Measurements from ENCODE around the gene IGFBP6. TPM values are rescaled to one million over a fixed set of nuclear protein-coding genes. Genes with fewer than 3 reads are reported as not detected.

Gene IGFBP6
- total and polyA plus RNA-seq, 9 of the 15 experiments (the other 6 are each of a cell fraction or from before 2014, with no cell fraction given), result 0.15 to 1.4 (median 0.54) TPM

GRCh38 chr12:53131844-53132243 is 34.4 kb downstream of the IGFBP6 start:
- no peak overlapping the region for H3K27ac ChIP-seq (ENCODE audit: extremely low read depth, low read depth, low read length)
- no peaks in the 10 kb centered on the region; a peak in 1 of 5 replicates for H3K4me1 ChIP-seq (replicated peaks in 1 of 2; ENCODE audit: control insufficient read depth in 2 of 2, insufficient read depth in 2 of 2, low read length in 2 of 2)
- 31% methylated on average over 2 of the region's 2 CpGs for WGBS (ENCODE audit: insufficient coverage, low coverage, missing lambda C conversion rate)
- ChIA-PET POLR2A (interaction anchor here (0.6 kb wide), 1 partner anchor 115 kb away, joined by 3 read pairs; no protein-coding TSS in a partner anchor), CTCF (ENCODE audit: low intra/inter-chr PET ratio) (no interaction called here)
- H3K9ac ChIP-seq (ENCODE audit: insufficient read depth in 1 of 2, low read depth in 2 of 2, low read length in 2 of 2), result no peak overlapping the region
- H4K20me1 ChIP-seq (replicated peaks; ENCODE audit: control insufficient read depth, insufficient read depth, low read length), result no peaks in the 10 kb centered on the region
- H3K9me3 ChIP-seq (replicated peaks; ENCODE audit: control insufficient read depth, insufficient read depth, low read depth, low read length), result 0 out of 2 replicates have a peak, but pooled peaks cover 3% of the 10 kb centered on the region
- no TSS peak for BruUV-seq (replicated peaks)
- no peak for ATAC-seq
- no peaks in the 10 kb centered on the region for H3K9me1 ChIP-seq (ENCODE audit: control insufficient read depth, insufficient read depth, low read length)
- H2AFZ ChIP-seq (ENCODE audit: low read depth, low read length), result peak overlapping the region; percentile 32; the same call in 1 of the 2 replicates
- H3K36me3 ChIP-seq (ENCODE audit: control insufficient read depth, insufficient read depth, low read length), result no peaks in the 10 kb centered on the region
- H3K79me2 ChIP-seq (ENCODE audit: control insufficient read depth, insufficient read depth, low read length), result no peaks in the 10 kb centered on the region
- no peak overlapping the region for H3K4me2 ChIP-seq (ENCODE audit: insufficient read depth, low read length)
- no peak for DNase-seq (ENCODE audit: extremely low read depth in 1 of 4, low spot score in 3 of 4)
- no peak for FAIRE-seq
- H3K27me3 ChIP-seq (ENCODE audit: control insufficient read depth in 2 of 2, insufficient read depth in 2 of 2, low read length in 2 of 2), result peaks cover 8 to 13% of the 10 kb centered on the region in 2 experiments
- intact Hi-C loops (cut with micrococcal nuclease), result no loop called here
- H3K4me3 ChIP-seq, result no peak overlapping the region
- in situ Hi-C loops (cut with MboI), result no loop called here
- TF ChIP-seq ZNF408 (CRISPR knock-in tag; IDR thresholded peaks at IDR 0.05; ENCODE audit: low read depth) (no peak), ZNF609 (CRISPR knock-in tag; IDR thresholded peaks at IDR 0.05; ENCODE audit: borderline replicate concordance) (no peak), ZNF347 (CRISPR knock-in tag; IDR thresholded peaks at IDR 0.05; ENCODE audit: low read depth) (no peak), GTF2F1 (IDR thresholded peaks at IDR 0.05; ENCODE audit: low read depth, low read length) (no peak), YY1 (IDR thresholded peaks at IDR 0.05; ENCODE audit: borderline replicate concordance in 1 of 3, control insufficient read depth in 1 of 3, extremely low read depth in 1 of 3, insufficient read depth in 3 of 3, insufficient read length in 1 of 3, insufficient replicate concordance in 2 of 3, low read depth in 1 of 3, low read length in 2 of 3) (no peak), SMARCC2 (IDR thresholded peaks at IDR 0.05; ENCODE audit: low read depth) (no peak), HNRNPH1 (optimal IDR thresholded peaks at IDR 0.05; ENCODE audit: low read depth, low read length) (no peak), ZNF239 (CRISPR knock-in tag; IDR thresholded peaks at IDR 0.05) (no peak), PRDM10 (IDR thresholded peaks at IDR 0.05; ENCODE audit: partially characterized antibody) (no peak), FIP1L1 (IDR thresholded peaks at IDR 0.05; ENCODE audit: low read depth, low read length, poor library complexity, severe bottlenecking) (no peak), HIVEP1 (CRISPR knock-in tag; IDR thresholded peaks at IDR 0.05) (no peak)
